PC-3 (cell line): ENCODE results near the gene C8A. TPM values are rescaled to one million over a fixed set of nuclear protein-coding genes. Genes with fewer than 3 reads are reported as not detected.
A peak's percentile ranks its signal among the peaks of the same experiment; 100 is the strongest.

Experiments
- ATAC-seq: fragments of 200-7000 bp; cut with Tn5 transposase; 2 replicates; pipeline ENCODE4 v1.9.1; 2020; ENCODE audit warnings: mild to moderate bottlenecking, moderate library complexity
- BruUV-seq: library from RNA; stranded (reverse); fragments of 400-500 nt; replicated peaks from 2 replicates; lab custom pipeline; 2021; lab: Mats Ljungman, UMichigan
- CTCF ChIA-PET: fragments of 300-600 bp; sonication (Branson Sonifier 250); formaldehyde crosslinking; loops from one replicate; lab custom pipeline; 2022; ENCODE audit warnings: antibody characterized with exemption; lab: Charles Lee
- POLR2A ChIA-PET: fragments of 300-600 bp; sonication (Branson Sonifier 250); formaldehyde crosslinking; loops from one replicate; lab custom pipeline; 2022; ENCODE audit warnings: antibody characterized with exemption; ENCODE audit not compliant: unreplicated experiment; lab: Charles Lee
- DNase-seq: peaks from one replicate; pipeline ENCODE4 v3.0.0-alpha.2; 2015
- H2AFZ ChIP-seq: fragments of 300-600 bp; sonication (generic); 2 replicates; pipeline ENCODE4 v1.6.0; 2016; ENCODE audit warnings: antibody characterized with exemption, low read length
- H3F3A ChIP-seq: fragments of 300-600 bp; sonication (generic); one replicate; pipeline ENCODE4 v1.6.0; 2017; ENCODE audit warnings: antibody characterized with exemption, low read length, control low read depth, mild to moderate bottlenecking; ENCODE audit not compliant: unreplicated experiment
- H3K27ac ChIP-seq: fragments of 300-600 bp; sonication (generic); 2 replicates; pipeline ENCODE4 v1.5.1; 2016; ENCODE audit warnings: mild to moderate bottlenecking, low read length
- H3K27me3 ChIP-seq: fragments of 300-600 bp; sonication (generic); 2 replicates; pipeline ENCODE4 v1.6.1; 2016; ENCODE audit warnings: low read length, mixed read lengths
- H3K36me3 ChIP-seq: fragments of 300-600 bp; sonication (generic); 2 replicates; pipeline ENCODE4 v1.6.1; 2016; ENCODE audit warnings: low read depth, mixed run types, low read length, mixed read lengths
- H3K4me1 ChIP-seq: fragments of 300-600 bp; sonication (generic); 2 replicates; pipeline ENCODE4 v1.5.1; 2016; ENCODE audit warnings: low read length; ENCODE audit not compliant: insufficient read depth
- H3K4me2 ChIP-seq: fragments of 300-600 bp; sonication (generic); 2 replicates; pipeline ENCODE4 v1.6.0; 2016; ENCODE audit warnings: low read length
- H3K4me3 ChIP-seq: fragments of 300-600 bp; sonication (generic); 2 replicates; pipeline ENCODE4 v1.5.1; 2016; ENCODE audit warnings: mild to moderate bottlenecking, low read length, mixed read lengths
- H3K79me2 ChIP-seq: fragments of 300-600 bp; sonication (generic); 2 replicates; pipeline ENCODE4 v1.6.1; 2017; ENCODE audit warnings: low read length, mixed read lengths
- H3K9ac ChIP-seq: fragments of 300-600 bp; sonication (generic); 2 replicates; pipeline ENCODE4 v1.6.0; 2016; ENCODE audit warnings: mild to moderate bottlenecking, low read length
- H3K9me2 ChIP-seq: fragments of 300-600 bp; sonication (generic); replicated peaks from 2 replicates; pipeline ENCODE4 v1.6.1; 2016; ENCODE audit warnings: mixed run types, low read length, mixed read lengths
- H3K9me3 ChIP-seq: fragments of 300-600 bp; sonication (generic); 2 replicates; pipeline ENCODE4 v1.6.1; 2016; ENCODE audit warnings: low read length, mixed read lengths
- H4K20me1 ChIP-seq: fragments of 300-600 bp; sonication (generic); 2 replicates; pipeline ENCODE4 v1.6.1; 2016; ENCODE audit warnings: low read length, mixed read lengths
- CTCF ChIP-seq: fragments of 300-600 bp; sonication (generic); conservative IDR thresholded peaks from 2 replicates; pipeline ENCODE4 v1.5.1; 2017; ENCODE audit warnings: antibody characterized with exemption, low read depth, mild to moderate bottlenecking, low read length
- EZH2 ChIP-seq: fragments of 300-600 bp; sonication (generic); IDR thresholded peaks from one replicate; pipeline ENCODE4 v1.6.1; 2017; ENCODE audit warnings: antibody characterized with exemption, mild to moderate bottlenecking, low read length; ENCODE audit not compliant: unreplicated experiment
- EZH2phosphoT487 ChIP-seq: fragments of 300-600 bp; sonication (generic); IDR thresholded peaks from 2 replicates; pipeline ENCODE4 v1.6.1; 2018; ENCODE audit warnings: mild to moderate bottlenecking, antibody characterized with exemption, low read length, borderline replicate concordance
- intact Hi-C: fragments of 100-400 bp; cut with micrococcal nuclease; formaldehyde crosslinking; loops from 2 replicates; pipeline ENCODE4 v1.9.0; 2023
- total RNA-seq: library from RNA; depleted of rRNA; stranded (reverse); fragments of >200 nt; gene quantifications from 2 replicates; pipeline ENCODE4 v1.2.3, GENCODE V29; 2014

The C8A gene
- total RNA-seq, 1 experiment from 2014 or later: not detected

- ATAC-seq: no peak
Measured at GRCh38 chr1:56830052-56830451, 24.5 kb upstream of the C8A start.

GRCh38 chr1:56831871-56832693 lies 22.5 kb upstream of the C8A start:
- POLR2A ChIA-PET: no interaction called here
- H3K4me2 ChIP-seq: peak overlapping the region; percentile 41; the same call in 1 of the 2 replicates

More at GRCh38 chr1:56830052-56830451, 24.5 kb upstream of the C8A start:
- Histone ChIP-seq H3K4me2 (no peak overlapping the region), H3K9me2 (no peaks in the 10 kb centered on the region), H3K4me3 (no peak overlapping the region), H3K4me1 (peaks cover 15% of the 10 kb centered on the region), H3F3A (no peaks in the 10 kb centered on the region), H4K20me1 (no peaks in the 10 kb centered on the region), H3K27ac (no peak overlapping the region), H3K9me3 (no peaks in the 10 kb centered on the region), H3K27me3 (peaks cover 15% of the 10 kb centered on the region), H3K79me2 (no peaks in the 10 kb centered on the region), H3K36me3 (no peaks in the 10 kb centered on the region), H3K9ac (no peak overlapping the region), H2AFZ (no peak overlapping the region)
- no TSS peak for BruUV-seq
- CTCF ChIA-PET: no interaction called here
- intact Hi-C loops: loop anchor here (5.0 kb wide), 1 partner anchor 1217 kb away; no protein-coding TSS in a partner anchor
- no peak for TF ChIP-seq CTCF
- no peak for TF ChIP-seq EZH2phosphoT487
- TF ChIP-seq EZH2: no peak
- POLR2A ChIA-PET: no interaction called here
- no peak for DNase-seq

More at GRCh38 chr1:56831871-56832693, 22.5 kb upstream of the C8A start:
- Histone ChIP-seq H3K4me1 (peaks cover 15% of the 10 kb centered on the region), H3K36me3 (no peaks in the 10 kb centered on the region), H3K9ac (no peak overlapping the region), H3K79me2 (no peaks in the 10 kb centered on the region), H3K4me3 (no peak overlapping the region), H4K20me1 (no peaks in the 10 kb centered on the region), H3K9me2 (no peaks in the 10 kb centered on the region), H3K27me3 (peaks cover 31% of the 10 kb centered on the region), H3F3A (no peaks in the 10 kb centered on the region), H3K27ac (peak overlapping the region; percentile 47), H3K9me3 (no peaks in the 10 kb centered on the region), H2AFZ (no peak overlapping the region)
- CTCF ChIA-PET: interaction anchor here (0.6 to 1.0 kb wide), 3 partner anchors 136 to 992 kb away, joined by 3 to 5 read pairs (median 5); no protein-coding TSS in a partner anchor
- peak; percentile 95 for ATAC-seq
- TF ChIP-seq EZH2phosphoT487 (no peak), CTCF (peak; percentile 97)
- peak; percentile 77 for DNase-seq
- intact Hi-C loops: loop anchor here (1.0 to 5.0 kb wide), 2 partner anchors 1215 to 1331 kb away; no protein-coding TSS in a partner anchor
- no TSS peak for BruUV-seq
